HCT116 (cell line): ENCODE measurements around the gene FGF16. TPM values are rescaled to one million over a fixed set of nuclear protein-coding genes. Genes with fewer than 3 reads are reported as not detected.
A peak's percentile ranks its signal among the peaks of the same experiment; 100 is the strongest.

Source experiments
- ATAC-seq: fragments of 200-7000 bp; cut with Tn5 transposase; 2 replicates; pipeline ENCODE4 v1.9.1; 2020; ENCODE audit warnings: mild to moderate bottlenecking, moderate library complexity
- BruUV-seq: library from RNA; stranded (reverse); fragments of 400-500 nt; replicated peaks from 2 replicates; lab custom pipeline; 2021; lab: Mats Ljungman, UMichigan
- CTCF ChIA-PET: fragments of 300-600 bp; sonication (Branson Sonifier 250); formaldehyde crosslinking; loops from one replicate; lab custom pipeline; 2021; ENCODE audit warnings: antibody characterized with exemption; lab: Charles Lee
- POLR2A ChIA-PET: fragments of 300-600, 350-600 bp; sonication (Branson Sonifier 250); formaldehyde crosslinking; loops from one replicate; lab custom pipeline; 2021; ENCODE audit warnings: antibody characterized with exemption; lab: Charles Lee
- RAD21 ChIA-PET, 2 experiments: fragments of 300-600 bp; sonication (Branson Sonifier 250); formaldehyde crosslinking; loops; one replicate each; lab custom pipeline; 2023; ENCODE audit warnings: low total read pairs in 2 of 2; ENCODE audit not compliant: uncharacterized antibody in 2 of 2, unreplicated experiment in 2 of 2, low non-redundant PET in 1 of 2; lab: Charles Lee
- DNase-seq: peaks from one replicate; pipeline ENCODE4 v3.0.0-alpha.2; 2010; ENCODE audit warnings: low read depth, low spot score
- H2AFZ ChIP-seq: fragments of 200-600 bp; shearing (Covaris generic), sonication (generic); 2 replicates; pipeline ENCODE4 v1.6.1; 2017; ENCODE audit warnings: low read depth, mixed run types, mixed read lengths, antibody characterized with exemption, low read length; ENCODE audit not compliant: poor library complexity, severe bottlenecking
- H3K27ac ChIP-seq: 2 replicates; pipeline ENCODE4 v1.5.1; 2012; ENCODE audit warnings: low read depth, low read length
- H3K27me3 ChIP-seq: fragments of 200-600 bp; sonication (generic); 2 replicates; pipeline ENCODE4 v1.6.1; 2016; ENCODE audit warnings: mixed run types, low read length, mixed read lengths; ENCODE audit not compliant: insufficient read depth
- H3K36me3 ChIP-seq, 2 experiments: fragments of 200-500 bp in 1 of 2; fragments of 200-600 bp in 1 of 2; sonication (Bioruptor generic) in 1 of 2; sonication (generic) in 1 of 2; 2 replicates each; pipeline versions ENCODE4 v1.5.1 to v1.6.1; 2014 to 2016; ENCODE audit warnings: low read length in 2 of 2, inconsistent platforms in 1 of 2, mixed read lengths in 1 of 2, mixed run types in 1 of 2; ENCODE audit not compliant: insufficient read depth in 2 of 2, control insufficient read depth in 1 of 2
- H3K4me1 ChIP-seq, 2 experiments: fragments of 200-600 bp in 1 of 2; sonication (generic) in 1 of 2; 2 replicates each; pipeline versions ENCODE4 v1.5.1 to v1.6.1; 2012 to 2017; ENCODE audit warnings: low read length in 2 of 2, inconsistent platforms in 1 of 2, mild to moderate bottlenecking in 1 of 2, mixed read lengths in 1 of 2, mixed run types in 1 of 2, moderate library complexity in 1 of 2; ENCODE audit not compliant: insufficient read depth in 2 of 2, control insufficient read depth in 1 of 2
- H3K4me2 ChIP-seq: fragments of 200-600 bp; sonication (generic); 2 replicates; pipeline ENCODE4 v1.6.1; 2017; ENCODE audit warnings: mixed run types, low read length, mixed read lengths
- H3K4me3 ChIP-seq, 2 experiments: fragments of 200-600 bp in 1 of 2; sonication (generic) in 1 of 2; replicated peaks in 1 of 2; 2 replicates each; pipeline ENCODE4 v1.5.1; 2011 to 2016; ENCODE audit warnings: low read length in 2 of 2, control low read depth in 1 of 2, low read depth in 1 of 2, mild to moderate bottlenecking in 1 of 2, mixed read lengths in 1 of 2, mixed run types in 1 of 2
- H3K79me2 ChIP-seq: fragments of 200-600 bp; sonication (generic); 2 replicates; pipeline ENCODE4 v1.6.1; 2017; ENCODE audit warnings: mild to moderate bottlenecking, mixed run types, low read length, moderate library complexity, mixed read lengths; ENCODE audit not compliant: insufficient read depth
- H3K9ac ChIP-seq: fragments of 200-600 bp; sonication (generic); 2 replicates; pipeline ENCODE4 v1.6.1; 2016; ENCODE audit warnings: low read length, mixed read lengths
- H3K9me2 ChIP-seq: fragments of 200-600 bp; sonication (generic), shearing (Covaris generic); 2 replicates; pipeline ENCODE4 v1.6.1; 2017; ENCODE audit warnings: mixed run types, mild to moderate bottlenecking, moderate library complexity; ENCODE audit not compliant: insufficient read depth
- H3K9me3 ChIP-seq, 2 experiments: fragments of 200-500 bp in 1 of 2; fragments of 200-600 bp in 1 of 2; sonication (Bioruptor generic) in 1 of 2; sonication (generic) in 1 of 2; 2 replicates each; pipeline ENCODE4 v1.6.1; 2014 to 2017; ENCODE audit warnings: low read length in 2 of 2, mixed read lengths in 2 of 2, inconsistent platforms in 1 of 2, low read depth in 1 of 2, mild to moderate bottlenecking in 1 of 2, mixed run types in 1 of 2, moderate library complexity in 1 of 2; ENCODE audit not compliant: control insufficient read depth in 1 of 2, insufficient read depth in 1 of 2
- H4K20me1 ChIP-seq: fragments of 200-600 bp; sonication (generic), shearing (Covaris generic); 2 replicates; pipeline ENCODE4 v1.6.1; 2017; ENCODE audit warnings: mixed run types, mild to moderate bottlenecking, moderate library complexity; ENCODE audit not compliant: insufficient read depth
- ATF3 ChIP-seq: IDR thresholded peaks from 2 replicates; pipeline ENCODE4 v1.6.1; 2012
- CBX3 ChIP-seq: IDR thresholded peaks from 2 replicates; pipeline ENCODE4 v1.6.1; 2012; ENCODE audit warnings: low read depth
- FOSL1 ChIP-seq: IDR thresholded peaks from 2 replicates; pipeline ENCODE4 v1.6.1; 2012; ENCODE audit warnings: low read depth
- JUND ChIP-seq: IDR thresholded peaks from 2 replicates; pipeline ENCODE4 v1.6.1; 2012
- SP1 ChIP-seq: IDR thresholded peaks from 2 replicates; pipeline ENCODE4 v1.6.1; 2012; ENCODE audit warnings: low read depth
- YY1 ChIP-seq: IDR thresholded peaks from 2 replicates; pipeline ENCODE4 v1.6.1; 2011; ENCODE audit warnings: low read length, low read depth, moderate library complexity, mild to moderate bottlenecking; ENCODE audit not compliant: insufficient replicate concordance; ENCODE audit errors: extremely low read depth
- ZBTB33 ChIP-seq: IDR thresholded peaks from 2 replicates; pipeline ENCODE4 v1.6.1; 2011; ENCODE audit warnings: mild to moderate bottlenecking, low read length, moderate library complexity; ENCODE audit not compliant: insufficient replicate concordance; ENCODE audit errors: extremely low read depth
- ZFX ChIP-seq: fragments of 450-650 bp; IDR thresholded peaks from 2 replicates; pipeline ENCODE4 v1.6.1; 2017
- ZNF274 ChIP-seq: fragments of 200-500 bp; sonication (Bioruptor generic); IDR thresholded peaks from 2 replicates; pipeline ENCODE4 v1.6.1; 2014; ENCODE audit warnings: mild to moderate bottlenecking, low read depth, low read length, inconsistent platforms
- intact Hi-C: fragments of 100-400 bp; cut with micrococcal nuclease; formaldehyde crosslinking; loops from 2 replicates; pipeline ENCODE4 v1.10.0; 2022
- total RNA-seq: library from RNA; stranded (reverse); gene quantifications from one replicate; pipeline ENCODE4 v1.2.1, GENCODE V29; 2021; ENCODE audit not compliant: unreplicated experiment

Gene FGF16
- total RNA-seq, 1 experiment from 2014 or later = not detected

- Histone ChIP-seq H3K9me2 (no peaks in the 10 kb centered on the region), H3K9me3 (no peaks in the 10 kb centered on the region), H3K4me2 (no peak overlapping the region), H3K36me3 (no peaks in the 10 kb centered on the region), H3K4me3 (no peak overlapping the region), H3K27me3 (no peaks in the 10 kb centered on the region), H2AFZ (no peak overlapping the region), H3K4me1 (peaks cover 3 to 10% of the 10 kb centered on the region in 2 experiments; a peak in 2 of 4 replicates), H3K79me2 (no peaks in the 10 kb centered on the region), H3K9ac (no peak overlapping the region), H3K27ac (no peak overlapping the region), H4K20me1 (no peaks in the 10 kb centered on the region)
- RAD21 ChIA-PET = no interaction called here
- no peak for ATAC-seq
- CTCF ChIA-PET = no interaction called here
- intact Hi-C loops = no loop called here
- no TSS peak for BruUV-seq
- POLR2A ChIA-PET = no interaction called here
- no peak for DNase-seq
- TF ChIP-seq ZBTB33 = no peak
- no peak for TF ChIP-seq CBX3
- no peak for TF ChIP-seq ATF3
- TF ChIP-seq ZNF274 = no peak
- TF ChIP-seq YY1 = no peak
- TF ChIP-seq, all 23 proteins: peak for 0
Measured at GRCh38 chrX:77441479-77441878, 5.7 kb upstream of the FGF16 start.

GRCh38 chrX:77442728-77443127 lies 4.5 kb upstream of the FGF16 start:
- peaks cover 3 to 10% of the 10 kb centered on the region in 2 experiments; a peak in 2 of 4 replicates for H3K4me1 ChIP-seq
- CTCF ChIA-PET = no interaction called here
- ATAC-seq (peak; percentile 81), DNase-seq (peak; percentile 59)
- no peak overlapping the region for H3K9ac ChIP-seq
- BruUV-seq = no TSS peak
- H3K36me3 ChIP-seq = no peaks in the 10 kb centered on the region
- no peaks in the 10 kb centered on the region for H4K20me1 ChIP-seq
- TF ChIP-seq JUND (peak; percentile 66), FOSL1 (peak; percentile 74), ZFX (no peak), CBX3 (0 out of 2 replicates have a peak, but pooled peaks have one; percentile 20), SP1 (peak; percentile 52)
- RAD21 ChIA-PET = no interaction called here
- peak overlapping the region; percentile 71 for H2AFZ ChIP-seq
- H3K9me2 ChIP-seq = no peaks in the 10 kb centered on the region
- H3K4me2 ChIP-seq = peak overlapping the region; percentile 49
- H3K27ac ChIP-seq = no peak overlapping the region
- POLR2A ChIA-PET = no interaction called here
- no peaks in the 10 kb centered on the region for H3K9me3 ChIP-seq
- no peak overlapping the region for H3K4me3 ChIP-seq
- intact Hi-C loops = no loop called here
- H3K27me3 ChIP-seq = no peaks in the 10 kb centered on the region
- no peaks in the 10 kb centered on the region for H3K79me2 ChIP-seq
